ENCODE data around the gene DDRGK1. TPM values are rescaled to one million over a fixed set of nuclear protein-coding genes. Genes with fewer than 3 reads are reported as not detected.

DDRGK1 gene
- total RNA-seq, 2 donors from 2014 or later, result 43.8 to 48.0 TPM

Other genes with a start within 250 kb of the DDRGK1 start
- gene GNRH2, start 161.1 kb downstream of the DDRGK1 start, total RNA-seq, result not detected
- gene MRPS26, start 158.6 kb downstream of the DDRGK1 start, total RNA-seq, result 10 to 100 TPM; 44.7 to 45.4 TPM
- gene OXT, start 133.1 kb downstream of the DDRGK1 start, total RNA-seq, result not detected
- gene AVP, start 120.0 kb downstream of the DDRGK1 start, total RNA-seq, result not detected
- gene FASTKD5, start 44.8 kb downstream of the DDRGK1 start, total RNA-seq, result 10 to 100 TPM; 18.7 to 24.7 TPM
- 1 to 10 TPM; 4.1 to 5.0 TPM for gene UBOX5, start 44.8 kb downstream of the DDRGK1 start, total RNA-seq
- 10 to 100 TPM; 18.9 to 25.9 TPM for gene LZTS3, start 31.1 kb downstream of the DDRGK1 start, total RNA-seq
- gene ITPA, start 4.8 kb upstream of the DDRGK1 start, total RNA-seq, result 10 to 100 TPM; 17.4 to 21.4 TPM
- under 1 TPM in 1 of 2 donors, not detected in 1; 0.16 TPM for gene SLC4A11, start 34.5 kb upstream of the DDRGK1 start, total RNA-seq
- gene DNAAF9, start 203.0 kb upstream of the DDRGK1 start, total RNA-seq, result 10 to 100 TPM; 13.4 to 19.2 TPM